Activated T-cell treated with anti-CD3 and anti-CD28 coated beads, Interleukin-2, amount 50 U/mL, for 72 hours (primary cell): Measurements from ENCODE around the gene FLRT1. TPM values are rescaled to one million over a fixed set of nuclear protein-coding genes. Genes with fewer than 3 reads are reported as not detected.

Source experiments
- ATAC-seq, 2 donors: fragments of 150-1000 bp; cut with Tn5 transposase; replicated peaks in 1 of 2; 2 replicates each; pipeline ENCODE4 v1.10.0; 2021; ENCODE audit warnings: moderate library complexity in 2 of 2, mild to moderate bottlenecking in 1 of 2
- DNase-seq, 2 donors: peaks; one replicate each; pipeline ENCODE4 v3.0.0; 2021 to 2022; ENCODE audit warnings: mixed read lengths in 1 of 2
- H3K27ac Mint-ChIP-seq: one replicate; pipeline ENCODE4 v1.8.0; 2022; ENCODE audit warnings: mild to moderate bottlenecking, moderate library complexity, mixed read lengths
- H3K27me3 Mint-ChIP-seq: one replicate; pipeline ENCODE4 v1.8.0; 2022; ENCODE audit warnings: low read depth, mixed read lengths
- H3K36me3 Mint-ChIP-seq, 2 donors: one replicate each; pipeline ENCODE4 v1.8.0; 2022; ENCODE audit warnings: mixed read lengths in 2 of 2, mild to moderate bottlenecking in 1 of 2; ENCODE audit not compliant: insufficient read depth in 2 of 2
- H3K4me1 Mint-ChIP-seq: one replicate; pipeline ENCODE4 v1.8.0; 2022; ENCODE audit warnings: low read depth, mixed read lengths
- H3K4me3 Mint-ChIP-seq, 2 donors: one replicate each; pipeline ENCODE4 v1.8.0; 2022; ENCODE audit warnings: mild to moderate bottlenecking in 2 of 2, mixed read lengths in 2 of 2, moderate library complexity in 2 of 2
- H3K9me3 Mint-ChIP-seq, 2 donors: one replicate each; pipeline ENCODE4 v1.8.0; 2022; ENCODE audit warnings: mixed read lengths in 2 of 2
- total RNA-seq, 2 donors: library from RNA; stranded (reverse); gene quantifications; one replicate each; pipeline ENCODE4 v1.2.3, GENCODE V29; 2022

FLRT1 gene
- total RNA-seq, 2 donors from 2014 or later = 0.19 to 1.4 TPM

DNA sequence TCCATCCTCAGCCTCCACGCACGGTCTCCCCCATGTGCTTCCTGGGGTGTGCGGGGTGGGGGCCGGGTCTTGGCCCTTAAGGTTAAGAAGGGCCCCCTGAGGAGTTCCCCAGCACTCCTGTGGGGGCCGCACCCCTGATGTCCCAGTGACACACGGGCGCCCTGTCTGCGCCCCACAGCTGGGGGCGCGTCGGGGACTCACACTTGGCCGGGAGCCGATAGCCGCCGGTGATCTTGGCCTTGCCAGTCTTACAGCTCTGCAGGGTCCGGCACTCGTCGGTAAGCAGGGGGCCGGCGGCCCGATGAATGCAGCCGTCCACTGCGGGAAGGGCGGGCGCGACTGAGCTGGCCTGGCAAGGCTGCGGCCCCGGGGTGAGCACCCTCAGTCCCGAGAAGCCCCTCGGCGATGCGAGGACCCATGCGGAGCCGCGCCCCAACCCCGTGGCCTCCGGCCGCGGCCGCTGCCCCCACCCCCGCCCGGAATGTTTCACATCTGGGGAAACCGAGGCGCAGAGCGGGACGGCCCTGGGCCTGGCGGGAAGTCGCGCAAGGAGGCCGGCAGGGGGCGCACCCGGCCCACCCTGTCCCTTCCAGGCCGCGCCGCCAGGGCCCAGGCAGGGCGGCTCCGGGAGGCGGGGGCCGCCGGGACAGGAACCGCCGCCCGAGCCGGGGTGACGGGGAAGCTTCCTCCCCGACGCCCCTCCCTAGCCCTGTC lies 35.5 kb upstream of the FLRT1 start:
- Mint-ChIP-seq H3K4me1 (no peaks in the 10 kb centered on the region), H3K9me3 (no peaks in the 10 kb centered on the region), H3K4me3 (peak overlapping the region; percentile 36 to 66), H3K27me3 (no peaks in the 10 kb centered on the region), H3K27ac (no peak overlapping the region), H3K36me3 (peaks cover 0 to 2% of the 10 kb centered on the region in 2 donors)
- DNase-seq (peak; percentile 75 to 84), ATAC-seq (peak; percentile 86 to 89)

DNA sequence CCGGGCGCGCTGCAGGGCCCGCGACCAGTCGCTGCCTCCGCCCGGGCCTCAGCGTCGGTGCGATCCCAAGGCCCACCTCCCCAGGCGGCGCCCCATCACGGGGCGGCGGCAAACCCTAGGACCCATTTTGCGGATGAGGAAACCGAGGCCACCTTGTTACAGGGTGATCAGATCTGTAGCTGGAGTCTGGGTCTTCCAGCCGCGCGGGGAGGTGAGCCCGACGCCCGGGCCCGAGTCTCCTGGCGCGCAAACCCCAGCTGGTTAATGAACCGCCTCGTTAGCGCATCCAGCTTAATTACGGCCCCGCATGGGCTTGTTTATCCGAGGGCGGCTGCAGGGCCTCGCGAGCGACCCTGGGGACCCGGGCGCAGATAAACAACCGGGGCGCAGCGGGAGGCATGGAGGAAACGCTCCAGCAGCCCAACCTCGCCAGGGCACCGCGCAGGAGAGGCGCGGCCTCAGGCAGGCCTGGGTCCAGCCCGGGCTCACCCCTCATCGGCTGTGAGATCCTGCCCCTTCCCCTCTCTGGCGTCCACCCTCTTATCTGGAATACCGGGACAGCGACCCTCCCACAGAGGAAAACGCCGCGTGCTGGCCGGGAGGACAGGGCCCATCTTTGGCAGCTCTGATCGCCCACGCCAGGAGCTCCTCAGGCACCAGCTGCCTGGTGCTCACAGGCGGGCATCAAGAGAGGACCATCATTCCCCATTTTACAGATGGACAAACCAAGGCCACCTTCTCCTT lies 34.8 kb upstream of the FLRT1 start:
- no peak overlapping the region for H3K27ac Mint-ChIP-seq
- H3K36me3 Mint-ChIP-seq = peaks cover 0 to 2% of the 10 kb centered on the region in 2 donors
- H3K9me3 Mint-ChIP-seq = no peaks in the 10 kb centered on the region
- no peak for DNase-seq
- H3K4me1 Mint-ChIP-seq = no peaks in the 10 kb centered on the region
- no peak for ATAC-seq
- H3K4me3 Mint-ChIP-seq = peak overlapping the region; percentile 10 to 44
- no peaks in the 10 kb centered on the region for H3K27me3 Mint-ChIP-seq

DNA sequence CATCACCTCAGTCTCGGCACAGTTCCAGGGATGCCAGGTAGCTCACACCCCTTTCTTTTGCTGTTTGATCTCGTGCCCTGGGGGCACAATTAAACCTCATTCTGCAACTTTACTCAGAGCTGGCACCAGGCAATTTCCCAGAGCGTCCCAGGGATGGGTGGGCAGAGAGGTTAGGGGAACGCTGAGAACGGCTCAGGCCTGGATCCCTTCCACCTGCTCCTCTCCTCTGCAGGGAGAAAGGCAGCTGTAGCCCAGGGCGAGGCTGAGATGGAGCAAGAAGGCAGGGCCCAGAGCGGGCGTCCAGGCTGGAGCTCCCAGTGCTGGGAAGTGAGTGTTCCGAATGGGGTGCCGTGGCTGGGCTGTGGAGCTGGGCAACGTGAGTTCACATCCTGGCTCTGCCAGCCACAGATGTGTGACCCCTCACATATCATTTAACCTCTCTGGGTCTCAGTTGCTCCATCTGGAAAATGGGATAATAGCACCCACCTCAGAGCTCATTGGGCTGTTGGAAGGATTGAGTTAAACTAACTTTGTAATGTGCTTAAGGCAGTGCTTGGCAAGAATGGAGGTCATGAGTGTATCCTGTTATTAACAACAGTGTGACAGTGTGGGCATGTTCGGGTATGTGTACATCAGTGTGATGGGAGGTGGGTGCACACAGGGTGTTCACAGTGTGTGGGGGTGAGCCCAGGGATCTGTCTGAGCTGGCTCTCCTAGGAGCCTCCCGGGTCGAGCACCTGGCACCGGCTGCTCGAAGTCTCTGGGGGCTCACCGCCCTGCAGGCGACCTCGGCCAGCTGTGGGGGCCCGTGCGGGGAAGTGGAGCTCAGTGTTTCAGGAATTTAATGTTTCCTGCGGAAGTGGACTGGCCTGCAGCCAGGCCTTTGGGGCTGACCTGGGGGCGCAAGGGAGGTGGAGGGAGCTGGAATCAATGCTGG lies 34.0 kb upstream of the FLRT1 start:
- no peaks in the 10 kb centered on the region for H3K4me1 Mint-ChIP-seq
- no peak for DNase-seq
- peaks cover 0 to 2% of the 10 kb centered on the region in 2 donors for H3K36me3 Mint-ChIP-seq
- no peaks in the 10 kb centered on the region for H3K9me3 Mint-ChIP-seq
- no peak overlapping the region for H3K27ac Mint-ChIP-seq
- H3K27me3 Mint-ChIP-seq = peaks cover 7% of the 10 kb centered on the region
- peak overlapping the region; percentile 10 to 44 for H3K4me3 Mint-ChIP-seq
- no peak for ATAC-seq

DNA sequence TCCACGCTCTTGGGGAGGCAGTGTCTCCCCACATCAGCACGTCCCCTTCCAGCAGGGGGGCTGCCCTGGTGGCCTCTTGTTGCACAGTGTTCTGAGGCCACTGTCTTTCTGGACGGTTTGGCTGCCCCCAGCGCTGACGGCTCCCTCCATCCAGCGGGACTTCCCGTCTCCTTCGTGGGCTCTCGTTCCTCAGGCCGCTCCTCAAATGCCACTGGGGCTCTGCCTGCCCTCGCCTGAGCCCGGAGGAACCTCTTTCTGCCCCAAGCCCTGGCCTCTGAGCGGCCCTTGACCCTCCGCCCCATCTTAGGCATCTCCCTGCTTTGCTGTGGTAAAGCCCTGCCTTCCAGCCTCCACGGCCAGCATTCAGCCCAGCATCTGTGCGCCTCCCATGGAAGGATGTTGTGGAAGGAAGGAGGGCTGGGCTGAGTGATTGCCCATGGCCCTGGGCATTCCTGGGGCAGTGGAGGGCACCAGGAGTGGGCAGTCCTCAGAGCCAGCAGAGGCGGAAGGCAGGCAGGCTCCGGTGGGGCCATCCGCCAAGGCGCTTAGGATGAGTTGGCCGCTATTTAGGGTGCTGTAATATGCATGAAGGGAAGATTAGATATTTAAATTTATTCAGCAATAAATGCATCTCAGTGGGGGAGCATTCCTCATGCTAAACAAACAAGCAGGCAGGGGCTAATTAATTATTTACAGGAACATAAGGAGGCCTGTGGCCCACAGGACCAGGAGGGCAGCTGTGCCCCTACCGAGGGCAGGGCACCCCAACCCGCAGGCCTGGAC lies 31.7 kb upstream of the FLRT1 start:
- H3K36me3 Mint-ChIP-seq = no peaks in the 10 kb centered on the region
- no peaks in the 10 kb centered on the region for H3K9me3 Mint-ChIP-seq
- peaks cover 30% of the 10 kb centered on the region for H3K27me3 Mint-ChIP-seq
- H3K4me3 Mint-ChIP-seq = no peak overlapping the region
- no peak overlapping the region for H3K27ac Mint-ChIP-seq
- ATAC-seq = no peak
- no peak for DNase-seq
- peaks cover 16% of the 10 kb centered on the region for H3K4me1 Mint-ChIP-seq

DNA sequence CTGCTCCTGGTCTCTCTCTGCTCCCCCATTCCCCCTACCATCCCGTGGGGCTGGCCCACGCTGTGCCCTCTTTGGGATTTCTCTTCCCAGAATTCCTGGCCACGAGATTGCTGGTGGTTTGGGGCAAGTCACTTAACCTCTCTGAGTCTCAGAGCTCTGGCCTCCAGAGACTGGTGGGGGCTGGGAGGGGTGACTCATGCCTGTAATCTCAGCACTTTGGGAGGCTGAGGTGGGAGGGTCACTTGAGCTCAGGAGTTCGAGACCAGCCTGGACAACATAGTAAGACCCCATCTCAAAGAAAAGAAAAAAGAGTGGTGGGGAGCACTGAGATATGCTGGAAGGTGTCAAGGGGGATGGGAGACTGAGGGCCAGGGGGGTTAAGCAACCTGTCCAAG lies 31.1 kb upstream of the FLRT1 start:
- H3K36me3 Mint-ChIP-seq = no peaks in the 10 kb centered on the region

DNA sequence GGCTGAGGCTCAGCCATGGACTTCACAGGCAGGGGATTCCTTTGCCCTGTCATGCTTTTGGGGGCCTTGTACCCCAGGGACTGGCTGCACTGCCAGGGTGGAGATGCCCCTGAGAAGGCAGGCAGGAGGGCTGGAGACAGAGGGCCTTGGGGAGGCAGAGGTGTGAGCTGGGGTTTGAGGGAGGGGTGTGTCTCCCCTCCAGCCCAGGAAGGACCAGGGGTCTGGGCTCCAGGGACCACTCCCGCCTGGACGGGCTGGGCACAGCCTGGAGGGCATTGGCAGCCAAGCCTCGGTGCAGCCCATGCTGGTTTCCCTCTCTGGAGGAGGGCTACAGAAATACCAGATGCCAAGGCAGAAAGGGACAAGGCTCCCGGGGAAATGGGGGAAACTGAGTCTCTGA lies 30.0 kb upstream of the FLRT1 start:
- ATAC-seq (no peak), DNase-seq (no peak)
- Mint-ChIP-seq H3K9me3 (peaks cover 5 to 7% of the 10 kb centered on the region in 2 donors), H3K4me3 (no peak overlapping the region), H3K4me1 (peaks cover 16% of the 10 kb centered on the region), H3K36me3 (peaks cover 5 to 6% of the 10 kb centered on the region in 2 donors), H3K27ac (no peak overlapping the region), H3K27me3 (peaks cover 31% of the 10 kb centered on the region)

More for the DNA sequence above, 31.1 kb upstream of the FLRT1 start:
- ATAC-seq (no peak), DNase-seq (no peak)
- H3K27ac Mint-ChIP-seq = no peak overlapping the region
- no peaks in the 10 kb centered on the region for H3K9me3 Mint-ChIP-seq
- no peak overlapping the region for H3K4me3 Mint-ChIP-seq
- peaks cover 31% of the 10 kb centered on the region for H3K27me3 Mint-ChIP-seq
- peaks cover 16% of the 10 kb centered on the region for H3K4me1 Mint-ChIP-seq

DNA sequence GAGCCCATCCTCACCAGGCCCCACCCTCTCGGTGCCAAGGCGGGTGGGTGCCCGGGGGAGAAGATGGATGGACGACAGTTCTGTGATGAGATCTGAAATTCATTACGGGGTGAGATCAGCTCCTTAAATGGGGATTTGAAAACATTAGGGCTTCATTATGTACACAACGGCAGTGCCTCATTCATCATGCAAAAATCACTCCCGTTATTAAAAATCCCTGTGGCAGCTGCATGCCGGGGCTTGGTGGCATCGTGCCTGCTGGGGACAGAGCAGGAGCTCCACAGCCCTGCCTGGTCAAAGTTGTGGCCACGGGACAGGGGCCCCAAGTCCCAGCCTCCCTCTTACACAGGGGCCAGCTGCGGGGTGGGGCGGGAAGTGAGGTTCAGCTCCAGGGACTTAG lies 29.3 kb upstream of the FLRT1 start:
- Mint-ChIP-seq H3K4me3 (no peak overlapping the region), H3K27me3 (peaks cover 31% of the 10 kb centered on the region), H3K27ac (no peak overlapping the region), H3K9me3 (peaks cover 7 to 10% of the 10 kb centered on the region in 2 donors), H3K36me3 (peaks cover 5 to 11% of the 10 kb centered on the region in 2 donors), H3K4me1 (peaks cover 16% of the 10 kb centered on the region)
- no peak for ATAC-seq
- DNase-seq = no peak

DNA sequence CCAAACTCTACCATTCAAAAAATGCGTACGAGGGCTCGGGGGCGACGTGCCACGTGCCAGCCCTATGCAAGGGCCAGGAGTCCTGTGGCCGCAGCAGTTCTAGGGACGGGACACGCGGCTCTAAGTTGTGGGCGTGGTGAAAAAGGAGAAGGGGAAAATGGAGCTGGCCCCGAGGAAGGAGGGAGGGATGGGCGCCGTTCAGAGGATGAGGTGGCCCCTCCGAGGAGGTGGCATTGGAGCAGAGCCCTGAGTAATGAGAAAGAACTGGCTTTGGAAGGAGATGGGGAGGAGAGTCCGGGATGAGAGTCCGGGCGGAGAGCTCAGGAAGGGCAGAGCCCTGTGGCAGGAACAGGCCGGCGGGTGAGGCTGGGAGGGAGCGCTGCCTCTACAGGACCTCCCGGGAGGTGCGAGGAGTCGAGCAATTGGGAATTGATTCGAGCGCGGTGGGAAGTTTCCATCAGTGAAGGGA lies 28.5 kb upstream of the FLRT1 start:
- H3K4me3 Mint-ChIP-seq = peak overlapping the region; percentile 36 to 69
- ATAC-seq (no peak), DNase-seq (no peak)
- peaks cover 31% of the 10 kb centered on the region for H3K27me3 Mint-ChIP-seq
- H3K4me1 Mint-ChIP-seq = peaks cover 16% of the 10 kb centered on the region
- peaks cover 7 to 10% of the 10 kb centered on the region in 2 donors for H3K9me3 Mint-ChIP-seq
- peaks cover 5 to 11% of the 10 kb centered on the region in 2 donors for H3K36me3 Mint-ChIP-seq
- H3K27ac Mint-ChIP-seq = no peak overlapping the region

DNA sequence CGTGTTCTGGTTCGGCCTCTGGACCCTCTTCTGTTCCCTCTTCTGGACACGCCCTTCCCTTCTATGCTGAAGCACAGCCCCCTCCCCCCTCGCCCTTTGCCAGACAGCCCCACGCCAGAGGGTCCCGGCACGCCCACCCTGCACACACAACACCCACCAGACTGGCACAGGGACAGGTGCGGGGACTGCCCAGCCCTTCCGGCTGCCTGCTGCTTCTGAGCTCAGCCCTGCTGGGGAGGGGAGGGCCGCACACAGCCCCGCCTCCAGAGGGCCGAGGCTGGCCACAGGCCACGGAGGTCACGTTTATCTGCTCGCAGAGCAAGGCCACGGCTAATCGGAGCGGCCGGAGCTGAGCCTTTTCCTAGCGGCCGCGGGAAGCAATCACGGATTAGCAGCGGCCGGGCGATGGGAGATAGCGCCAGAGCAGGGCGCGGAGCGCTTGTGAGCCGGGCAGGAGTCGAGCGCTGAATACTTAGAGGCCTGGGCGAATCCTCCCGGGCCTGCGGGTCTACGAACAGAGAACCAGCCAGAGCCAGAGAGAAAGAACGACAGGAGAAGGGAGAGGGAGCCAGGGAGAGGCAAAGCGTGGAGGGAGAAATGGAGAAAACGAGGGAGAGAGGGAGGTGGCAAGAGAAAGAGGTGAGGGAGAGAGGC lies 28.0 kb upstream of the FLRT1 start:
- no peak overlapping the region for H3K27ac Mint-ChIP-seq
- H3K4me1 Mint-ChIP-seq = peaks cover 16% of the 10 kb centered on the region
- ATAC-seq = peak; percentile 60 to 64
- peak overlapping the region; percentile 54 to 69 for H3K4me3 Mint-ChIP-seq
- peaks cover 7 to 10% of the 10 kb centered on the region in 2 donors for H3K9me3 Mint-ChIP-seq
- peaks cover 31% of the 10 kb centered on the region for H3K27me3 Mint-ChIP-seq
- H3K36me3 Mint-ChIP-seq = peaks cover 5 to 11% of the 10 kb centered on the region in 2 donors
- DNase-seq = no peak

DNA sequence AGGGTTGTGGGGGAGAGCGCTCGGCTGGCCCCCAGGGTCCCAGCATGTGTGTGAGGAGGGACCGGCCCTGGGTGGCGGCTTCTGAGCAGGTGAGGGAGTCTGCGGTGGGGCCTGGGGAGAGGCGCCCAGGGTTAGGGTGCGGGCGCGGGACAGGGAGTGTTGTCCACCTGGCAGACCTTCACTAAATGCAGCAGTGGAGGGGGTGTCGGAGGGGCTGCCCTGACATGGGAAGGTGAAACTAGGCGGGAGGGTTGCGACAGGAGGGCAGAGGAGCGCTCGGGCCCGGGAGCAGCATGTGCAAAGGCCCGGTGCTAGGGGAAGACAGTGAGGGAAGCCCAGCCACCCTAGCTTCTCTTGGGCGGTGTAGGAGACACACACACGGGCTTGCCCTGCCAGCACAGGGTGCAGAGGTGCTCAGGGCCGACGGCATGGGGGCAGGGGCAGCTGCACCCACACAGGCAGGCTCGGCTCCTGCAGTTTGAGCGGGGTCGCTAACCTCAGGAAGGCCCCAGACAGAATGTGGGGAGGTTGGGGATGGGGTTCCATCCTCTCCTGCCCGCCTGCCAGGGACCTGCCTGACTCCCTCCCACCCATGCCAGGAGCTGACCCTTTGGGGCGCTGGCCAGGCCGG lies 27.3 kb upstream of the FLRT1 start:
- ATAC-seq (no peak), DNase-seq (no peak)
- no peak overlapping the region for H3K27ac Mint-ChIP-seq
- peaks cover 7 to 10% of the 10 kb centered on the region in 2 donors for H3K9me3 Mint-ChIP-seq
- peak overlapping the region; percentile 54 to 69 for H3K4me3 Mint-ChIP-seq
- H3K4me1 Mint-ChIP-seq = peaks cover 16% of the 10 kb centered on the region
- peaks cover 5 to 11% of the 10 kb centered on the region in 2 donors for H3K36me3 Mint-ChIP-seq
- H3K27me3 Mint-ChIP-seq = peaks cover 31% of the 10 kb centered on the region

DNA sequence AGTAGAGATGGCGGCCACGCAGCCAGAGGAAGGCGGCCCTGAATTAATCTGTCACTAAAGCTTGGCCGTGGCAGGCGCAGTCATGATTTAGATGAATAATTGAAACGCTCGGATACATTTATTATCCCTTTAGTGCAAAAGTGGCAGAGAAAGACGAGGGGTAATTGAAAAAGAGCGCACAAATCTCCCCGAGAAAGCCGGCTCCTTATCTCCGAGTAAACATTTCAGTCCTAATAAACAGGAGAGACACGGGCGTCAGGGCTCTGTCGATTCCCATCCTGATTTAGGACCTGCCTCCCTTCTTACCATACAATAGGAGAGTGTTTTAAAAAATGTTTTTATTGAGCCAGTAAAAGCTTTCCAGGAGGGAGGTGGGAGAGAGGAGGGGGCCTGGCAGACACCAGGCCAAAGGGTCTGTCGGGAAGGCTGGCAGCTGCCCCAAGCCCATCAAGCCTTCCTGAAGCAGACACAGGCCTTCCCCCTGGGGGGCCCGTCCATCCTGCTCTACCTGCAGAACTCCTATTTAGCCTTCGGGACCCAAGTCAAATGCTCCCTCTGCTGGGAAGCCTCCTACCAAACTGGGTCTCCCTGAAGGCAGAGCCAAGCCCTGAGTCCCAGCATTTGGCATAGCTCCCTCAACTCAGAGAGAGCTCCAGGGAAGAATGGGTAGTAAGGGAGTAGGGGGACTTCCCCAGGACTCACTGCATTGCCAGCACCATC lies 26.7 kb upstream of the FLRT1 start:
- no peak overlapping the region for H3K27ac Mint-ChIP-seq
- no peak for DNase-seq
- peaks cover 5 to 11% of the 10 kb centered on the region in 2 donors for H3K36me3 Mint-ChIP-seq
- H3K4me1 Mint-ChIP-seq = peaks cover 16% of the 10 kb centered on the region
- no peak for ATAC-seq
- H3K27me3 Mint-ChIP-seq = peaks cover 31% of the 10 kb centered on the region
- no peak overlapping the region for H3K4me3 Mint-ChIP-seq
- peaks cover 7 to 10% of the 10 kb centered on the region in 2 donors for H3K9me3 Mint-ChIP-seq
